WTC11 (cell line): ENCODE data around the gene CASKIN2.

Experiments
- GABPB1 ChIP-seq: sonication (generic); formaldehyde crosslinking; IDR thresholded peaks from 2 replicates; pipeline ENCODE4 v1.8.1; 2023; ENCODE audit warnings: mild to moderate bottlenecking, missing genetic modification reagents
- NFE2L1 ChIP-seq: sonication (generic); formaldehyde crosslinking; IDR thresholded peaks from 2 replicates; pipeline ENCODE4 v1.8.1; 2023; ENCODE audit warnings: missing genetic modification reagents
- RELA ChIP-seq: sonication (generic); formaldehyde crosslinking; IDR thresholded peaks from 2 replicates; pipeline ENCODE4 v1.8.1; 2022; ENCODE audit warnings: missing genetic modification reagents, mild to moderate bottlenecking, borderline replicate concordance
- ZNF671 ChIP-seq: fragments of 250-450 bp; sonication (Bioruptor Pico); IDR thresholded peaks from 2 replicates; pipeline ENCODE4 v1.8.0; 2021; ENCODE audit warnings: mild to moderate bottlenecking
- TF ChIP-seq, protein P1 (sequence below): fragments of 200-600 bp; IDR thresholded peaks from 2 replicates; pipeline ENCODE4 v1.8.0; 2022; ENCODE audit warnings: antibody characterized with exemption
- TF ChIP-seq, protein P2 (sequence below): sonication (generic); formaldehyde crosslinking; IDR thresholded peaks from 2 replicates; pipeline ENCODE4 v1.8.1; 2023; ENCODE audit warnings: mild to moderate bottlenecking, missing genetic modification reagents

DNA sequence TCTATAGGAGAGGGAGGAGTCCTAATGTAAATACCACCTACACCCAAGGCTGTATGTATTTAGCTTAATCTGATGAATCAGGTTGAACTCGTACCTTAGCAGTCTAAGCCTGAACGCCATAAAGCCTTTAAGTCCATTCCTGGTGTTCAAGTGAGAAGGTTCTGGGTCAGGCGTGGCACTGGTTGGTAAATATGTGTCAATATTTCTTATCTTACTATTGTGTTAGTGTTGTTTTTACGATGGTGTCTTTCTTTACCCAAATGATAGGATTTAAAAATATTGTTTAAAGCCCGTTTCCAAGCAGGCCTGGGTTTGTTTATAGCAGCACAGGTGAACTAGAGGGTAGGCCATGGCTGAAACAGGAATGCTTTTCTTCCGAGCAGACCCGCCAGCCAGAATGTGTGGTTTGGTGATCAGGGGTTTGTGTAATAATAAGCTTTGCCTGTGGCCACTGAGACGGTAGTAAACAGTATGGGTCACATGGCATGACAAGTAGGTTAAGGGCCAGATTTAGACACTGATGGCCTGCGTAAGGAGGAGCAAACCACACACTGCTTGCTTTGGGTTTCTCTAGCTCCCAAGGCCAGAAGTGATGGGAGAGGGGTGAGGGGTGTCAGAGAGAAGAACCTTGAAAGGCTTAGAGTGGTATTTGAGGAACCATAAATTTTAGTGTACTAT lies 55.6 kb downstream of the CASKIN2 start:
- TF ChIP-seq, protein P1, sequence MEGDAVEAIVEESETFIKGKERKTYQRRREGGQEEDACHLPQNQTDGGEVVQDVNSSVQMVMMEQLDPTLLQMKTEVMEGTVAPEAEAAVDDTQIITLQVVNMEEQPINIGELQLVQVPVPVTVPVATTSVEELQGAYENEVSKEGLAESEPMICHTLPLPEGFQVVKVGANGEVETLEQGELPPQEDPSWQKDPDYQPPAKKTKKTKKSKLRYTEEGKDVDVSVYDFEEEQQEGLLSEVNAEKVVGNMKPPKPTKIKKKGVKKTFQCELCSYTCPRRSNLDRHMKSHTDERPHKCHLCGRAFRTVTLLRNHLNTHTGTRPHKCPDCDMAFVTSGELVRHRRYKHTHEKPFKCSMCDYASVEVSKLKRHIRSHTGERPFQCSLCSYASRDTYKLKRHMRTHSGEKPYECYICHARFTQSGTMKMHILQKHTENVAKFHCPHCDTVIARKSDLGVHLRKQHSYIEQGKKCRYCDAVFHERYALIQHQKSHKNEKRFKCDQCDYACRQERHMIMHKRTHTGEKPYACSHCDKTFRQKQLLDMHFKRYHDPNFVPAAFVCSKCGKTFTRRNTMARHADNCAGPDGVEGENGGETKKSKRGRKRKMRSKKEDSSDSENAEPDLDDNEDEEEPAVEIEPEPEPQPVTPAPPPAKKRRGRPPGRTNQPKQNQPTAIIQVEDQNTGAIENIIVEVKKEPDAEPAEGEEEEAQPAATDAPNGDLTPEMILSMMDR, result no peak
- TF ChIP-seq ZNF671 (no peak), NFE2L1 (CRISPR knock-in tag) (no peak), RELA (CRISPR knock-in tag) (no peak), GABPB1 (CRISPR knock-in tag) (no peak)
- TF ChIP-seq, protein P2, sequence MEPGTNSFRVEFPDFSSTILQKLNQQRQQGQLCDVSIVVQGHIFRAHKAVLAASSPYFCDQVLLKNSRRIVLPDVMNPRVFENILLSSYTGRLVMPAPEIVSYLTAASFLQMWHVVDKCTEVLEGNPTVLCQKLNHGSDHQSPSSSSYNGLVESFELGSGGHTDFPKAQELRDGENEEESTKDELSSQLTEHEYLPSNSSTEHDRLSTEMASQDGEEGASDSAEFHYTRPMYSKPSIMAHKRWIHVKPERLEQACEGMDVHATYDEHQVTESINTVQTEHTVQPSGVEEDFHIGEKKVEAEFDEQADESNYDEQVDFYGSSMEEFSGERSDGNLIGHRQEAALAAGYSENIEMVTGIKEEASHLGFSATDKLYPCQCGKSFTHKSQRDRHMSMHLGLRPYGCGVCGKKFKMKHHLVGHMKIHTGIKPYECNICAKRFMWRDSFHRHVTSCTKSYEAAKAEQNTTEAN (CRISPR knock-in tag), result no peak
